ENCODE results near the gene URI1.

- no peak for TF ChIP-seq EZH2 (IDR thresholded peaks at IDR 0.05; ENCODE audit: low read depth)
- TF ChIP-seq CTCF (conservative IDR thresholded peaks at IDR 0.05): no peak
These were observed 22.1 kb downstream of the URI1 start for GRCh38 chr19:29964171-29964570.

Data from PC-9 (cell line).